HG03575 (cell line): ENCODE measurements around the gene MAGI2.

Experiments
- ATAC-seq: cut with Tn5 transposase; IDR thresholded peaks from one replicate; pipeline ENCODE4 v1.9.1; 2021; ENCODE audit not compliant: unreplicated experiment, insufficient number of reproducible peaks, low FRiP score; ENCODE audit errors: extremely low read depth

The MAGI2 gene

DNA sequence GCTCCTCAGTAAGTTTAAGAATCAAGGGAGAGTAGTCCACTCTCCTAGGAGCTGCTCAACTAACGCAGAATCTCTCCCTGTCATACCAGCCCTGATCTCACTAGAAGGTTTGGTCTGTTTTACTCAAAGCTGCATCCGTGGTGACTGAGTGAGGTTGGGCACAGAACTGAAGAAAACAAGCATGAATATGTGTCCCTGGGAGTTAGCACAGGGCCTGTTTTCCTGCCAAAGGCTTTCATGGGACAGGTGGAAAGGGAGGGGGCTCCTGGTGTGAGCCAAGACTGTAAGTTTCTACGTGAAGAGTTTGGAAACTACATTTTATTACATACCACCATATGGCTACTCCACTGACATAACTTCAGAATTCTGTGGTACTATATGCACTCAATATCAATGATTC lies 705.9 kb downstream of the MAGI2 start:
- ATAC-seq: no peak

DNA sequence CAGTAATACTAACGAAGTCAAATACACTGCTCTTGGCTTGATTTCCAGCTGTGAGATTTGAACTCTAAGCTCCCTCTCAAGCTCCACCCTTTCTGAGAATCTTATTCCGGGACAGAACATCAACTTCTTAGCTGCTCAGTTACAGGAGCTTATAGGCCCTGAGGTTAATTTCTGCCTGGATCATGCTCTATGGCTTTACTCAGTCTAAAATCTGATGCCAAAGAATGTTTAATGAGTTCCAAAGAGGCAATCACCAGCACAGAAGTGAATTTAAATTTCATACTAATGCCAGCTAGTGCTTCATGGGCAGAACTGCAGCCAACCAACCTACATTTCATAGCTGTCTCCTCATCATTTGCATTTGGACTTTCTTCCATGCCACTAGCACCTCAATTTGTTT lies 707.2 kb downstream of the MAGI2 start:
- ATAC-seq: no peak

DNA sequence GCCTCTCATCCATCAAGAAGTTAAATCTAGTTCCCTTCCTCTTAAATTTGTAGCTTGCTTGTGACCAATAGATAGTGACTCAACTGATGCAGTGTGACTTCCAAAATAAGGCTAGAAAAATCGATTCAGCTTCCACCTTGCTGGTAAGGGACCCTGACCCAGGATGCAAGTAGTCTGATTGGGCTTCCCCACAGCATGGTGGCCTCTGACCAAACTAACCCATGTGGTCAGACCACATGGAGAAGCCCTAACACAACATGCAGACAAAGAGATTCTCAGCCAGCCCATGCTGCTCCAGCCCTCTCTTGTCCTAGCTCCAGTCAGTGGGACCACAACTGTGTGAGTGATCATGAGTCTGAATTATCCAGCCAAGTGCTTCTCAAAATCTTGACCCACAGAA lies 710.8 kb downstream of the MAGI2 start:
- no peak for ATAC-seq

DNA sequence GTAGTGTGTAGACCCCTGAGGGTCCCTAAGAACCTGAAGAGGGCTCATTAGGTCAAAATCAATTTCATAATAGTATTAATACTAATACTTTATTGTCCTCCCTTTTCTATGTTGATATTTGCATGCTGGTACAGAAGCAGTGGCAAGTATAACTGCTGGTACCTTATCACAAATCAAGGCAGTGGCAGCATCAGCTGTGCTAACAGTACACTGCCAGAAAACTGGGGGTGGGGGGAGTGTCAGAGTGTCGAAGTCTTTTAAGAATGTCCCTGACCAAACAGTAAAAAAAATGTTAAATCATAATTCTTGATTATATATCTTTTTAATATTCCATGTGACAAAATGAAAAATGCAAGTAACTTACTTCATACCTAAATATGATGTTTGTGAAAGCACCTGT lies 716.9 kb downstream of the MAGI2 start:
- no peak for ATAC-seq

- ATAC-seq: no peak
These were observed 718.8 kb downstream of the MAGI2 start for GRCh38 chr7:78734626-78735025.

GRCh38 chr7:78720066-78720465 lies 733.4 kb downstream of the MAGI2 start:
- ATAC-seq: no peak

- no peak for ATAC-seq
These were observed 735.3 kb downstream of the MAGI2 start for GRCh38 chr7:78718212-78718611.

DNA sequence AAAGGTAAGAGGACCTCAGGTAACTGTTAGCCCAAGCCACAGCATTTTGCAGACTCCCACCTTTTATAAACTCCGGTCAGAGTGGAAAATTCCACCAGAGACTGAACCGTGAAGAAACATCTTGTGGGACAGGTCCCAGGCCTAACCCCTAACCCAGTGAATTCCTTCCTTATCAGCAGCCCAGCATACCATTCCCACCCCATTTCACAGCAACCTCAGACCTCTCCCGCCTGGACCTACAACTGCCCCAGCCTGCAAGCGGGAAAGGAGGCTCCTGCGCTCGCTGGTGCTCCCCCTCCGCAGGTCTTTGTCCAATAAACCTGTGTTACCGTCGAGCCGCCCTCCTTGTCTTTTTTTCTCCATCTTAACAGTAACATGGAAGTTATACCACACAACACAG lies 736.6 kb downstream of the MAGI2 start:
- ATAC-seq: no peak

DNA sequence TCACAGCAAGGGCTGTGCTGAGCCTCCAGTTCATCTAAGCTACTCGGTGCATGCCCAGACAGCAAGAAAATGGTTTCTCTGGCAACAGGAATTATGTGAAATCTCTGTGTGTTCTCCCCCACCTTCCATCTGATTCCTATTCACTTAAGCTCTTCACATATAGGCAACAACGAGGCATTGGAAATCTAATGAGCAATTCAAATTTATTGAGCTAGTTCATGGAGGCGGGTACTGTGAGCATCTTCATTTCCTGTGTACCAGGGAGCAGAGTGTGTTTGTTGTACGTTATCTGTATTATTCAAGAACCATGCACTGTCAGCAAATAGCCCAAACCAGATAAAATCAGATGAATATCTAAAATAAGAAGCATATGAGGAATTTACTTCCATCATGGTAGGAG lies 739.1 kb downstream of the MAGI2 start:
- ATAC-seq: no peak

DNA sequence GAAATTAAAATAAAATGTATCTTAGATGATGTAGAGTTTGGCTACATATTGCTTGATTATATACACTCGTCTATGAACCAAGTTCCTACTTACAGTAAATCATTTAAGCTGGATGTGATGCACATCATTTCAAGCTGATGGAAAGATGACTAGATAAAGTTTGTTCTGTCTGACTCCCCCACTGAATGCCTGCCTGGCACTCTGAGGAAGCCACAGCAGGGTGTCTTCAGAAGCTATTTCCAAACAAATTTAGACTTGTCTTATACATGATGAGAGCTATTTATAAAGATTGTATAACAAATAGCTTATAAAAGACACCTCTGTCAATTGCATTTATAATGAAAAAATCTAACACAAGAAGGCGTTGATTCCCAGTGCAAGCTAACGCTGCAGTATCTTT lies 741.4 kb downstream of the MAGI2 start:
- ATAC-seq: no peak

- no peak for ATAC-seq
These were observed 743.8 kb downstream of the MAGI2 start for GRCh38 chr7:78709658-78710057.

DNA sequence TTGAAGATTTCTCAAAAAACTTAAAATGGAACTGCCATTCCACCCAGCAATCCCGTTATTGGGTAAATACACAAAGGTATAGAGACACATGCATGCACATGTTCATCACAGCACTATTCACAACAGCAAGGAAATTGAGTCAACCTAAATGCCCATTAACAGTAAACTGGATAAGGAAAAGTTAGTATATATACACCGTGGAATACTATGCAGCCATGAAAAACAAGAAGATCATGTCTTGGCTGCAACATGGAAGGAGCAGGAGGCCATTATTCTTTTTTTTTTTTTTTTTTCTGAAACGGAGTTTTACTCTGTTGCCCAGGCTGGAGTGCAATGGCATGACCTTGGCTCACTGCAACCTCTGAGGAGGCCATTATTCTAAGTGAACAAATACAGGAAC lies 749.0 kb downstream of the MAGI2 start:
- ATAC-seq: no peak

GRCh38 chr7:78703391-78703790 lies 750.1 kb downstream of the MAGI2 start:
- ATAC-seq: no peak

DNA sequence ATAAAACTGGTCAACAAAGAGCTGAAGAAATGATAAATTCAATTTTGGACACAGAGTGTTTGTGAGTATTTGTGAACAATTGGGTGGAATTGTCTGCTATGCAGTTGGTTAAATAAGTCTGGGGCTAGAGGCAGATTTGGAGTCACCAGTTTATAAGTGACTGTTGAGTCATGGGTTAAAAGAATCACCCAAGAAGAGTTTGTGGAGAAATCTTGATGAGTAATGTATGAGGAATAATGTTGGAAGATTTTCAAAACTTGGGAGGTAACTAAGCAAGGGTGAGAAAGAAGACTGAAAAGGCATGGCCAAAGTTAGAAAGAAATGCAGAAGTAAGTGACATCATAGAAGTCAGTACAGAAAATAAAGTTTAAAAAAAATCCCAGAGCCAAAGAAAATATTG lies 750.7 kb downstream of the MAGI2 start:
- ATAC-seq: no peak

DNA sequence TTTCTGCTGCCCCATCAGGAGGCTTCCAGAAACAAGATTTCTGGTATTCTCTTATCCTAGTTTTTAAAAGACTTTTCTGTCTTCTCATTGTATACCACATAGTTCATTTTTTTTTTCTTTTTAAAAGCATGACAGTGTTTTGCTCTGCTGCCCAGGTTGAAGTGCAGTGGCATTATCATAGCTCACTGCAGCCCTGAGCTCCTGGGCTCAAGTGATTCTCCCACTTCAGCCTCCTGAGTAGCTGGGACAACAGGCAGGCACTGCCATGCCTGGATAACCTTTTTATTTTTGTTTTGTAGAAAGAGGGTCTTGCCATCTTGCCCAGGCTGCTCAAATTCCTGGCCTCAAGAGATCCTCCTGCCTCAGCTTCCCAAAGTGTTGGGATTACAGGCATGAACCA lies 757.6 kb downstream of the MAGI2 start:
- ATAC-seq: no peak

DNA sequence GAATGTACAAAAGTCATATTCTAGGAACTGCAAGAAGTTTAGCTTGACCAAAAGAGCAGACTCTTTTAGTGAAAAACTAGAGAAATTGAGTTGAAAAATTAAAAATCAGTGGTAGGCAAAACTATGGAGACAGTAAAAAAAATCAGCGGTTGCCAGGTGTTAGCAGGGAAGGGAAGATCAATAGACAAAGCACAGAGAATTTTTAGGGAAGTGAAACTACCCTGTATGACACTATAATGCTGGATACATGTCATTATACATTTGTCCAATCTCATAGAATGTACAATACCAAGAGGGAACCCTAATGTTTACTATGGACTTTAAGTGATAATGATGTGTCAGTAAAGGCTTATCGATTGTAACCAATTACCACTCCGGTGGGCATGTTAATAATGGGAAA lies 761.9 kb downstream of the MAGI2 start:
- ATAC-seq: no peak

GRCh38 chr7:78690174-78690573 lies 763.3 kb downstream of the MAGI2 start:
- no peak for ATAC-seq

DNA sequence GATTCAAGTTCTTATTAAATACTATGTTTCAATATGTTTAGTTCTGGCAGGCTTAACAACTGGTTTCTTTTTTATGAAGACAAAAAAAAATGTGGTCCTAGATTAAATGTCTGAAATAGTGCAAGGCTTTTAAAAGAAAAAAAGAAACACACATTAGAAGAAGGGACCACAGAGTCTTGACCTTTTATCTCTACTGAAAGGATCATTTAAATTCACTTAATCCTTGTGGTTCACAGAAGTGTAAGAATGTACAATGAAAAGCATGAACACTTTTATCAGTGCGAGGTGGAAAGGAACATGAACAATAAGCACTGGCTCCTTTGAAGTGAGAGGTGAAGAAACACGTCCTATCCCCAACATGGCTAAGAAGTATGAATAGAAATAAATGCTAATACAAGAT lies 765.1 kb downstream of the MAGI2 start:
- no peak for ATAC-seq

DNA sequence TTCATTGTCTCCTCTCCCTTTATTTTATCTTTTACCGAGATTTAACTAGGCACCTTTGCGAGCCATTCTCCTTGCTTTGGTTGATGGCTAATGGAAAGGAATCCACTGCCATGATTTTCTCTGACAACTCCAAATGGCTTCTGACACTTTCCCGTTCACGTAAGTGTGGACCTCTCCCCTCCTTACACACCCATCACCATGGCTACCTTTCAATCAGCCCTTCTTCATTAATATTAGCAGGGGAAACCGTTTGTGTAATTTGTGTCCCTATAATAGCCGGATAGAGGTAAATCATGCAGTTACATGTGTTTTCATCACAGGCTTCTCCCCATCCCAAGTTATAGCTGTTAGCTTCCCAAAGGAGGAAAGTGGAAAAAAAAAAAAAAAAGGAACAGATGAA lies 767.3 kb downstream of the MAGI2 start:
- no peak for ATAC-seq

DNA sequence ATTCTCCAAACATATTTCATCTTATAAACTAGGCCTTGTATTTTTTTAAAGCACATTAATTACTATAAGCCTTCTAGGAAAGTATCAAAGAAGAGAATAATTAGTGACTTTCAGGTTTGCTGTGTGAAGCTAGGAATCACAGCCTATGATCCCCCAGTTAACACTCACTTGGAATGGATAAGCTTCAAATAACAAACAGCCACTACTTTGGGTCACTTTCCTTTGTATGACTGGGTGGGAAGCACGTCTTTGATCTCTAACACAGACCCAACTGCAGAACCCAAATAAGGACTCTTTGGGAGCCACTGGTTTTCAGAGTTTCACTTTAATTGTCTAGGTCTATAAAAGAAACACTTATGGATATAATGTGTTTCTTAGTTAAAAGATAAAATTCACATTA lies 769.3 kb downstream of the MAGI2 start:
- ATAC-seq: no peak

DNA sequence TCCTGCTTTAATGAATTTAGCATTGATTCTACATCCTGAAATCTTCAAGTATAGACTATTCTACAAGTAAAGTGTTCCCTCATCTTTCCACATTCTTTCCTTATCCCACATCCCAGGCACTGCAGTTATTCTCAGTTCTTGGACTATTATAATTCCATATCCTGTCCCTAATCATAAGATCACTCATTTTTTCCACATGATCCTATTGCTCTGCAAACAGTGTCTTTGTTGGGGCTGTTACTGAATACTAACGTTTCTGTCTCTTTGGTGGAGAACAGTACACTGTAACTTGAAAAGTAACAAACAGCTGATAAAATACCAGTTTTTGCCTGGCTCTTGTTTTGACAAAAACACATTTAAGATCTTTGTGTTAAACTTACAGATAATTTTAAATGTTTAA lies 769.9 kb downstream of the MAGI2 start:
- ATAC-seq: no peak
